GM19035 (cell line): ENCODE data around the gene MRPS34.
"Not testable (repeated sequence)": the region's sequence is repeated elsewhere in the genome, so short reads cannot be mapped to it uniquely, and the experiment has no call there.

Experiments used
- ATAC-seq: cut with Tn5 transposase; IDR thresholded peaks from one replicate; pipeline ENCODE4 v1.9.1; 2021; ENCODE audit not compliant: unreplicated experiment

Gene MRPS34

GRCh38 chr16:1757714-1758461, 15.0 kb downstream of the MRPS34 start:
- ATAC-seq, result no peak

- ATAC-seq, result no peak
Measured at GRCh38 chr16:1754204-1754603, 18.7 kb downstream of the MRPS34 start.

GRCh38 chr16:1752853-1753252, 20.1 kb downstream of the MRPS34 start:
- ATAC-seq, result no peak

- no peak for ATAC-seq
Measured at GRCh38 chr16:1751946-1752345, 21.0 kb downstream of the MRPS34 start.

GRCh38 chr16:1749152-1750117, 23.5 kb downstream of the MRPS34 start:
- ATAC-seq, result no peak

- ATAC-seq, result no peak
Measured at GRCh38 chr16:1747934-1748333, 25.0 kb downstream of the MRPS34 start.

- ATAC-seq, result no peak
Measured at GRCh38 chr16:1746693-1747195, 26.2 kb downstream of the MRPS34 start.

- ATAC-seq, result no peak
Measured at GRCh38 chr16:1745900-1746692, 26.8 kb downstream of the MRPS34 start.

- ATAC-seq, result no peak
Measured at GRCh38 chr16:1745181-1745899, 27.6 kb downstream of the MRPS34 start.

- ATAC-seq, result no peak
Measured at GRCh38 chr16:1744338-1744840, 28.5 kb downstream of the MRPS34 start.

- ATAC-seq, result no peak
Measured at GRCh38 chr16:1743376-1744337, 29.3 kb downstream of the MRPS34 start.

- no peak for ATAC-seq
Measured at GRCh38 chr16:1741553-1742165, 31.3 kb downstream of the MRPS34 start.

- ATAC-seq, result no peak
Measured at GRCh38 chr16:1740781-1741490, 32.0 kb downstream of the MRPS34 start.

GRCh38 chr16:1740234-1740633, 32.7 kb downstream of the MRPS34 start:
- ATAC-seq, result no peak

GRCh38 chr16:1734816-1735215, 38.1 kb downstream of the MRPS34 start:
- no peak for ATAC-seq

GRCh38 chr16:1734123-1734522, 38.8 kb downstream of the MRPS34 start:
- ATAC-seq, result no peak

GRCh38 chr16:1732551-1732987, 40.4 kb downstream of the MRPS34 start:
- ATAC-seq, result not testable (repeated sequence)

GRCh38 chr16:1732071-1732470, 40.9 kb downstream of the MRPS34 start:
- no peak for ATAC-seq
